Measurements from ENCODE around the gene STARD4.
A peak's percentile ranks its signal among the peaks of the same experiment; 100 is the strongest.

STARD4 gene

DNA sequence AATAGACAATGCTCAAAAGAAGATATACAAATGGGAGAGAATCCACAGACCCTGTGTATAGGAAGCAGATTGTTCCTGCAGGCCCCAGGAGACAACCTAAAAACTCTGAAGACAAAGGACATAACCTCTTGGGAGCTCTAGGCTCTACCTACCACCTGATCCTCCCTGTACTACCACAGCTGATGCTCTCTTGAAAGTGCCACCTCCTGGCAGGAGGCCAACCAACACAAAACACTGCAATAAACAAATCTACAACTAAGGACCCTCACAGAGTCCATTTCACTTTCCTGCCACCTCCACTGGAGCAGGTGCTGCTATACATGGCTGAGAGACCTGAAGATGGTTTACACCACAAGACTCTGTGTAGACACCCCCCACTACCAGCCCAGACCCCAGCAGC is 49.0 kb downstream of the STARD4 start:
- no peaks in the 10 kb centered on the region for H3K4me1 ChIP-seq (ENCODE audit: control insufficient read depth, insufficient read depth, low read length)
- no peaks in the 10 kb centered on the region for H3K36me3 ChIP-seq (ENCODE audit: insufficient read depth, low read length)
- no peaks in the 10 kb centered on the region for H3K9me3 ChIP-seq (replicated peaks; ENCODE audit: low read length)
- no peak overlapping the region for H3K4me2 ChIP-seq (ENCODE audit: low read length)
- no peak overlapping the region for H3K9ac ChIP-seq (ENCODE audit: low read depth, low read length)
- H3K27me3 ChIP-seq (ENCODE audit: control insufficient read depth, insufficient read depth, low read length) = no peaks in the 10 kb centered on the region
- no peak overlapping the region for H3K4me3 ChIP-seq (ENCODE audit: low read length)

DNA sequence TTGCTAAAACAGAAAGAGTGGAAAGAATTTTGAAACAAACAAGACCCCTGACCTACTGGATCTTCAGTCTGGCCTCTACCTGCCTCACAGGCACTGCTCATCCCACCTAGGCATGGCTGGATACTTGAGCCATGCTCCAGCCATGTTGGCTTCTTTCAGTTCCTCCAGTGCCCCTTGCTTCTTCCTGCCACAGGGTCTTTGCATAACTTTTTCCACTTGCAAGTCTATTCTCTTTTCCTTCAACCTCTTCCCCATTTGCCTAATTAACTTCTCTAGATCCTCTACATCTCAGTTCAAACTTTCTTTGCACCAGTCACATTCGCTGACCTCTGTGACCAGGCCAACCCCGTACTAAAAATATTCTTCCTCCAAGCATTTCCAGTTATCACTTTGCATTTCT is 50.4 kb downstream of the STARD4 start:
- Histone ChIP-seq H3K4me3 (ENCODE audit: low read length) (no peak overlapping the region), H3K9ac (ENCODE audit: low read depth, low read length) (no peak overlapping the region), H3K36me3 (ENCODE audit: insufficient read depth, low read length) (no peaks in the 10 kb centered on the region), H3K9me3 (replicated peaks; ENCODE audit: low read length) (no peaks in the 10 kb centered on the region), H3K4me1 (ENCODE audit: control insufficient read depth, insufficient read depth, low read length) (no peaks in the 10 kb centered on the region), H3K27me3 (ENCODE audit: control insufficient read depth, insufficient read depth, low read length) (no peaks in the 10 kb centered on the region), H3K4me2 (ENCODE audit: low read length) (no peak overlapping the region)

DNA sequence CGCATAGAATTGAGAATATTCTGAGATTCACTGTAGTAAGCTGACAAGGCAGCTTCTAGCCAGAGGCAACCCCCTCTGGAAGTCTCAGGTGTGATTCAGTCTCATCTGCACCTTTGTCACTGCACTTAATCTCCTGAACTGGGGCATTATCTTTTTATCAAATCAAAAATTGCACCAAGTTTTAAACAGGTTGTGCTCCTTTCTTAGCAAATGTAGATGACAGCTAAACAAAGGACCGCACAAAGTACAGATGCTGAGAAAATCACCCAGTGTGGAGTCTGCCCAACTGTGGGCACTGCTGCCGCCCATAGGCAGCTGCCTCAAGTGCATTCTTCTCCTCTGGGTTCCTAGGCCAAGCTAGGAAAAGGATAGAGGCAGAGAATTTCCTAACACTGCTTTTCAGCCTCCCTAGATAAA is 51.1 kb downstream of the STARD4 start:
- H3K27me3 ChIP-seq (ENCODE audit: control insufficient read depth, insufficient read depth, low read length) = no peaks in the 10 kb centered on the region
- H3K4me3 ChIP-seq (ENCODE audit: low read length) = no peak overlapping the region
- H3K4me2 ChIP-seq (ENCODE audit: low read length) = no peak overlapping the region
- no peaks in the 10 kb centered on the region for H3K4me1 ChIP-seq (ENCODE audit: control insufficient read depth, insufficient read depth, low read length)
- H3K9me3 ChIP-seq (replicated peaks; ENCODE audit: low read length) = no peaks in the 10 kb centered on the region
- H3K9ac ChIP-seq (ENCODE audit: low read depth, low read length) = no peak overlapping the region
- no peaks in the 10 kb centered on the region for H3K36me3 ChIP-seq (ENCODE audit: insufficient read depth, low read length)

DNA sequence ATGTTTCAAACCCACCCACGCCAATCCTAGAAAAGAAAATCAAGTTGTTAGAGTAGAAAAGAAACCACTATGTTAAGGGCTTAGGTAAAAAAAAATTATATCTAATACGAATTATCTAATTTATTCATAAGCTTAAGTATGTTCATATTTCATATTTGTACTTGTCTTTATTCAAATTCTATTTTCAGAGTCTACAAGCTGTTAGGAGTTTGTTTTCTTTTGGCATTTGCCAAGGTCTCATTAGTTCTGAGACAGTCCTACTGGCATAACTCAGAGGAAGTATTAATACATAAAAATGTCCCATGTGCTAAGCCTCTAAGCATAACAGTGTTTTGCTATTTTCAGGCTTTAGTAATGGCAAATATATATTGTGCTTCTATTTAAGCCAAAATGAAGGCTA is 57.6 kb downstream of the STARD4 start:
- Histone ChIP-seq H3K9me3 (replicated peaks; ENCODE audit: low read length) (no peaks in the 10 kb centered on the region), H3K4me1 (ENCODE audit: control insufficient read depth, insufficient read depth, low read length) (peaks cover 22% of the 10 kb centered on the region), H3K27me3 (ENCODE audit: control insufficient read depth, insufficient read depth, low read length) (no peaks in the 10 kb centered on the region), H3K9ac (ENCODE audit: low read depth, low read length) (no peak overlapping the region), H3K4me3 (ENCODE audit: low read length) (no peak overlapping the region), H3K36me3 (ENCODE audit: insufficient read depth, low read length) (no peaks in the 10 kb centered on the region), H3K4me2 (ENCODE audit: low read length) (no peak overlapping the region)

DNA sequence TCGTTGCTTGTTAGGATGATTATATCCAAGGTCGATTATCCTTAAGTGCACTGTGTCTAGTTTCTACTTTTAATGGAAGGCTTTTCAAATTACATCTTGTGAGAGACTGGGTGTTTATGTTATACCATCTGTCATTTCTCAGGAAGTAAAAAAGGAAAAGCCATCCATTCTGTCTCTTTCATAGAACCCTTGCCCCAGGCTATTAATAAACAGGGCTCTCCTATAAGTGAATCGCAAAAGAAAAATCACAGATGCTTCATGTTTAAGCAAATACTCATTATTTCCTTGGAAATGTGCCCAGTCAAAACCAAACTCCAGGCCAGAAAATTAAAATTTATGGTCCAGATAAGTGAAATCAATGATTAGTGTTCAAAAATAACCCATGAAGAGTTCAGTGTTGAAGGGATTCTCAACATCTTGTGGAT is 58.1 kb downstream of the STARD4 start:
- H3K9ac ChIP-seq (ENCODE audit: low read depth, low read length) = peak overlapping the region; percentile 7
- no peaks in the 10 kb centered on the region for H3K9me3 ChIP-seq (replicated peaks; ENCODE audit: low read length)
- H3K4me2 ChIP-seq (ENCODE audit: low read length) = peak overlapping the region; percentile 60
- H3K4me3 ChIP-seq (ENCODE audit: low read length) = no peak overlapping the region
- no peaks in the 10 kb centered on the region for H3K27me3 ChIP-seq (ENCODE audit: control insufficient read depth, insufficient read depth, low read length)
- no peaks in the 10 kb centered on the region for H3K36me3 ChIP-seq (ENCODE audit: insufficient read depth, low read length)
- H3K4me1 ChIP-seq (ENCODE audit: control insufficient read depth, insufficient read depth, low read length) = peaks cover 22% of the 10 kb centered on the region

DNA sequence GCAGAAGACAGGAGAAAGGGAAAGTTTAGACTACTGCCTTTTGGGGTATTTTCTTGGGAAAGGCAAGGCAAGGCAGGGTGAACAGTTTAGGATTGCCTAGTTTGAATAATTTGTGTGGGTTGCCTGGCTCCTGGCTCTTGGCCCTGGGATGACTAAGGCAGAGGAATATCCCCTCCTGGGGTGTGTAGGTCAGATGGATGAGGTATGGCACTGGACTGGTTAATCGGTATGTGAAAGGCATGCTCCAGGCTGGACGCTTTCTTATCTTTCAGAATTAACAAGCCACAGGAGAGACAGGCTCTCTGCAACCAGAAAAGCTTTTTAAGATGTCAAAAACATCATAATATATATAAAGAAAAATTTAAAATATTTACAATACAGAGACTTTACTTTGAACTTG is 58.6 kb downstream of the STARD4 start:
- Histone ChIP-seq H3K9me3 (replicated peaks; ENCODE audit: low read length) (no peaks in the 10 kb centered on the region), H3K4me3 (ENCODE audit: low read length) (peak overlapping the region; percentile 49), H3K9ac (ENCODE audit: low read depth, low read length) (peak overlapping the region; percentile 52), H3K27me3 (ENCODE audit: control insufficient read depth, insufficient read depth, low read length) (no peaks in the 10 kb centered on the region), H3K4me1 (ENCODE audit: control insufficient read depth, insufficient read depth, low read length) (peaks cover 22% of the 10 kb centered on the region), H3K4me2 (ENCODE audit: low read length) (peak overlapping the region; percentile 60), H3K36me3 (ENCODE audit: insufficient read depth, low read length) (no peaks in the 10 kb centered on the region)

DNA sequence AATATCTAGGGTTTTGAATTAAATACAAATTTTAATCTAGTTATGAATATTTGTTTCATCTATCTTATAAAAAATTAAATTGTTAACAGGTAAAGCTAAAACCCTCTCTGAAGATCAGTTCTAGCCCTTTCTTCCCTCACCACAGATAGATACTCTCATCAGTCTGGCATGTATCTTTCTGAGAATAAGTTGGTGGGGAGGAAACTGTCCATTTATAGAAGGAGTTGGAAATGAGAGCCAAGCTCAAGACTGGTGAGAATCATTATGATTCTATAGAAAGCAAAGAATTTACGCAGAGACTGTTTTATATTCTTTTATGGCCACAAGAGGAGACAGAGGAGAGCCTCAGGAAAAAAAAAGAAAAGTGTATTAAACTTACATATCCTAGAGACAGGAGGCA is 59.0 kb downstream of the STARD4 start:
- Histone ChIP-seq H3K9ac (ENCODE audit: low read depth, low read length) (peak overlapping the region; percentile 52), H3K9me3 (replicated peaks; ENCODE audit: low read length) (no peaks in the 10 kb centered on the region)

DNA sequence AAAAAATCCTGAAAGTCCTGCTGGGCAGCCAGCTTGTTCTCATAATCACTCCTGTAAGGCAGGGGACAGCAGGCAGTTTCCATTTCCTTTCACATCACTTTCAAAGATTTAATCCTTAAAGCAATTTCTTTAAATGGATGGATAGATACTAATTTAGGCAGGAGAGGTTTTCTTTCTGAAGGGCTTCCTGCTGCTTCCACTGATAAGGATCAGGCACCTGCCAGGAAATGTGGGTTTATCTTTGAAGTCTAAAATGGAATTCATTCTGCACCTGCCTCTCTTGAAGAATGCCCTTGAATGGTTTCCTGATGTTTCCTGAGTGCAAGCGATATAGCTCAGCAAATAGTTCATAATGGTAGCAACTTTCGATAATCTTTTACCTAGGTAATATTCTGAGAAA is 64.5 kb downstream of the STARD4 start:
- Histone ChIP-seq H3K4me1 (ENCODE audit: control insufficient read depth, insufficient read depth, low read length) (no peaks in the 10 kb centered on the region), H3K36me3 (ENCODE audit: insufficient read depth, low read length) (no peaks in the 10 kb centered on the region), H3K9me3 (replicated peaks; ENCODE audit: low read length) (no peaks in the 10 kb centered on the region)

More for the DNA sequence above, 59.0 kb downstream of the STARD4 start:
- H3K36me3 ChIP-seq (ENCODE audit: insufficient read depth, low read length) = no peaks in the 10 kb centered on the region
- peak overlapping the region; percentile 60 for H3K4me2 ChIP-seq (ENCODE audit: low read length)
- H3K4me1 ChIP-seq (ENCODE audit: control insufficient read depth, insufficient read depth, low read length) = peaks cover 22% of the 10 kb centered on the region
- H3K4me3 ChIP-seq (ENCODE audit: low read length) = peak overlapping the region; percentile 49
- H3K27me3 ChIP-seq (ENCODE audit: control insufficient read depth, insufficient read depth, low read length) = no peaks in the 10 kb centered on the region

DNA sequence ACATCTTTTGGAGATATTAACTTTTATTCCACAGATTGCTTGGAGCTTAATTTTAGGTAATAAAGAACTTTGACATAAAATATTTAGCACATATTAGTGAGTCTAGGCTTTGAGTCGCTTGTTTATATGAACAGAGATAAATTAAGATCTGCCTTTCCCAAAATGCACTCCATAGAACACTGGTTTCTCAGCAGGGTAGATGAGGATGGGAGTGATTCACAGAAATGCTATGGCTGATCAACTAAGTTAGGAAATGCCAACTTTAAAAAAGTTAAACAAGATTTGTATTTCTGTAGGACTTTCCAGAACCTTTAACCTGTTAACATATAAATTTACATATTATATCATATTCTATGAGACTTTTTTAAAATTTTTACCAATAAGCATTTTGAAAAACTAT is 65.2 kb downstream of the STARD4 start:
- Histone ChIP-seq H3K27me3 (ENCODE audit: control insufficient read depth, insufficient read depth, low read length) (no peaks in the 10 kb centered on the region), H3K4me2 (ENCODE audit: low read length) (no peak overlapping the region), H3K4me3 (ENCODE audit: low read length) (no peak overlapping the region), H3K9ac (ENCODE audit: low read depth, low read length) (no peak overlapping the region), H3K9me3 (replicated peaks; ENCODE audit: low read length) (no peaks in the 10 kb centered on the region), H3K36me3 (ENCODE audit: insufficient read depth, low read length) (no peaks in the 10 kb centered on the region), H3K4me1 (ENCODE audit: control insufficient read depth, insufficient read depth, low read length) (no peaks in the 10 kb centered on the region)

More for the DNA sequence above, 64.5 kb downstream of the STARD4 start:
- no peak overlapping the region for H3K4me3 ChIP-seq (ENCODE audit: low read length)
- H3K27me3 ChIP-seq (ENCODE audit: control insufficient read depth, insufficient read depth, low read length) = no peaks in the 10 kb centered on the region
- no peak overlapping the region for H3K4me2 ChIP-seq (ENCODE audit: low read length)
- no peak overlapping the region for H3K9ac ChIP-seq (ENCODE audit: low read depth, low read length)

Measured in skeletal muscle satellite cell (primary cell).